GM18508 (cell line): ENCODE data around the gene NRG2.

Experiments
- ATAC-seq: cut with Tn5 transposase; IDR thresholded peaks from one replicate; pipeline ENCODE4 v1.9.1; 2021; ENCODE audit warnings: moderate number of reproducible peaks; ENCODE audit not compliant: insufficient read depth, unreplicated experiment

The NRG2 gene

GRCh38 chr5:139911425-139912120, 131.5 kb downstream of the NRG2 start:
- ATAC-seq: no peak

GRCh38 chr5:139910901-139911300, 132.2 kb downstream of the NRG2 start:
- no peak for ATAC-seq

DNA sequence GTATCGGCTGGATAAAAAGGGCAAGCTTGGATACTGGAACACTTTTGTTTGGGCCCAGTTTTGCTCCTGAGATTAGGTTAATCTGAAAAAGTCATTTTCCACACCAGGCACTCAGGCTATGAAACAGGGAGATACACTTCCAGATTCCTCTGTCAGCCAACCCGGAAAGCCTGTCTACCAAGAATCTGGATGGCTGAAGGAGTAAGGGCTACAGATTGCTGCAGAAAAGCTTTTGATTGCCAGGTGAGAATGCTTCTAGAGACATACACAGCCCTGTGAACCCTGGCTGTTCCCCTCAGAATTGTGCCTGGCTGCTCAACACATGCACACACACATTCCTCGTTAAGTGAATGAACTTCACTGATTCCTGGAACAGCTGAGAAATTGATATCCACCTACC, 133.1 kb downstream of the NRG2 start:
- no peak for ATAC-seq

DNA sequence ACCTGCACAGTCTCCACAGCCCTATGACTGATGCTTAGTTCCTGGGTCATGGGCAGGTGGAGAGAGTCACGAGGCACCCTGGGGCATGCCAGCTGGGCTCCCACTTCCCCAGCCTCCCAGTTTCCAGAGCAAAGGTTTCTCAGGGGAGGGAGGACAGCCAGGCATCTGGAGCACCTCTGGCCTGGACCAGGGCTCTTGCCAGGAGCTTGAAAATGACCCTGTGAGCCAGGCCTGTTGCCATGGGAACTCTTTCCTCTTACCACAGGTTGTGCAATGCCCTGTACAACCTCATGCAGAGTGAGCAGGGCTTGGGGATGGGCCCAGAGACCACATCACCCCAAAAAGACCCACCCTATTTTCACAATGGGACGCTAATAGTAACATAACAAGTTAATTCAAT, 134.3 kb downstream of the NRG2 start:
- ATAC-seq: no peak

DNA sequence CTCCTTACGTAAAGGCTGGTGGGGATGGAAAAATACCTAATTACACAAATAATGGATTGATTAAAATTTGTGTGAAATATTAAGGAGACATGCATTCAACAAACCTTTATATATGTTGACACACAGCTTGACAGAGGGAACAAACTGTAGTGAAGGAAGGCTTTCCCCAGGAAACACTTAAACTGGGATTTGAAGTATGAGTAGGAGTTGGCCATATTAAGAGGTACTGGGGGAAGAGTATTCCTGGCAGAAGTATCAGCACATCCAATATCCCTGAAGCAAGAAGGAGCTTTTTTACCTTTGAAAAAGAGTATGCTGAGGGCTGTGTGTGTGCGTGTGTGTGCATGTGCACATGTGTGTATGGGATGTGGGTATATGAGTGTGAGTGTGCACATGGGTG, 136.4 kb downstream of the NRG2 start:
- ATAC-seq: no peak

DNA sequence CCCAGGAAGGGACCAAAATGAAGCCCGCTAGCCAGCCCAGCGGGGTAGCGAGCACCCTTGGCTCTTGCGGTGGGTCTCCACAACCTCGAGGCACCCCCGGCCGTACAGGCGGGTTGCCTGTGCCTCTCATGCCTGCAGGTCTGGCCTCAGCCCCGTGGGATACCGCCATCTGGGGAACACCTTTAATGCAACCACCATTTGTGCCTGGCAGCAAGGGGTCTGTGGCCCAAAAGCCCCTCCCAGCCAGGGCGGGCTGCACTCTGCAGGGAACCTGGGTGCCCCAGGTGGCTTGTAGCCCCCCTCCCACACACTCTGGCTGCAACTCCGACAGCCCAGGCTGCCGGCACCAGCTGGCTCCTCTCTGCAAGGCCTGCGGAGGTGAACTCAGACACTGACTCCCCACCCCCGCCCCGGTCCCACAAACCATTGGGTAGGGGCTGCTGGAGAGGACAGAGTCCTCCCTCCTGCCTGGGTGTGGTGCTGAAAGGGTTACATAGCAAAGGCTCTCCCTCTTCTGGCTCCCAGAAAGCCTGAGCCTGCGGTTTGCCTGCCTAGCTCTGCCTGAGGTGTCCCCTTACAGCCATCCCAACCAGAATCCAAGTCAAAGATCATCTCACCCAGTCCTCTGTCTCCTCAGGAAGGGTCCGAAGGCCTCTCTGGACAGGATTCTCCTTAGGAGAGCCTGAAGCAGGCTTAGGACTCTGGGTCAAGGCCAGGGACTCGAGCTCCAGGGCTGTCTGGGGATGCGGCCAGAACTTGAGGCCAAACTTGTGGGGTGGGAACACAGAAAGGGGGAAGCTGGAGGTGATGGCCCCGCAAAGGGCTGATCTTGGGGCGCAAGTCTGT, 138.1 kb downstream of the NRG2 start:
- ATAC-seq: no peak

DNA sequence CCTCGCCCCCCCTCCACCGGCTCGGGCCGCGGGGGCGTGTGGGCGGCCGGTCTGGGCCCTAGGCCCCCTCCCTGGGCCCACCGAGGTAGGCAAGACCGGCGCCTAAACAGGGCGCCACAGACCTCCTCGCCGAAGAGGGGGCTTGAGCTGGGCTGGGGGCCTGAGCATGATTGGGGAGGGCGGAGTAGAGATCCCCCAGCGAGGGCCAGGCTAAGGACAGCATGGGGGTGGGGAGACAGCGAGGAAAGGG, 138.6 kb downstream of the NRG2 start:
- no peak for ATAC-seq

DNA sequence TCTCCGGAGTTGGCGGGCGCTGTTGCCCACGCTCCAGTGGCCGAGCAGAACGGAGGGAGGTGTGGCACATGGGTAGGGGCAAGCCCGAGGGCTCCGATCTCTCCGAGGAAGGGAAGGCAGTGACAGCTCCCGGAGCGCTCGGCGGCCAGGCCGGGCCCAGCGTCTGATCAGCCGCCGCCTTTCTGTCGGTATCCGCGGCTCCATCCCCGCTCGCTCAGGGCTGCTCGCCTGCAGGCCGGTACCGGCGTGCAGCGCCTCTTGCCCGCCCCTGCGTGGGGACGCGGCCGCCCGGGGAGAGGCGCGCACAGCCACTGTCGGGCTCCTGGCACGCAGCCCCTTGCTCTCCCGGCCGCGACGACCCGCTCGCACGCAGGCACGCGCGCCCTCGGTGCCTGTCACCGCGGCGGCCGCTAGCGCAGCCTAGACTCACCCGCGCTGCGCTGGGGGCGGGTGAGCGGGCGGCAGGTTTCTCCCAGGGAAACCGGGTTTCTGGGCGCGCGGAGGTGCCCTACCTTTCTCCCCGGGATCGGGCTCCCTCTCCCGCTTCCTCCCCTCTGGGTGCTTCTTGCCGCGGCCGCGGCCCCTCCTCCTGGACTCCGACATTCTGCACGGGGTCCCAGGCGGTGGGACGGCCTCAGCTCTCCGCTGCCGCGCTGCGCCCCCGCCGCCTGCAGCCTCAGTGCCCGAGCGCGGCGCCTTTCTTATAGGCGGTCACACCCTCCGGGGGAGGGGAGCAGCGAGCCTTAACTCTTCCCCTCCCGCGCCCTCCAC, 139.1 kb downstream of the NRG2 start:
- ATAC-seq: no peak

- no peak for ATAC-seq
Measured at GRCh38 chr5:139903450-139903794, 139.7 kb downstream of the NRG2 start.

DNA sequence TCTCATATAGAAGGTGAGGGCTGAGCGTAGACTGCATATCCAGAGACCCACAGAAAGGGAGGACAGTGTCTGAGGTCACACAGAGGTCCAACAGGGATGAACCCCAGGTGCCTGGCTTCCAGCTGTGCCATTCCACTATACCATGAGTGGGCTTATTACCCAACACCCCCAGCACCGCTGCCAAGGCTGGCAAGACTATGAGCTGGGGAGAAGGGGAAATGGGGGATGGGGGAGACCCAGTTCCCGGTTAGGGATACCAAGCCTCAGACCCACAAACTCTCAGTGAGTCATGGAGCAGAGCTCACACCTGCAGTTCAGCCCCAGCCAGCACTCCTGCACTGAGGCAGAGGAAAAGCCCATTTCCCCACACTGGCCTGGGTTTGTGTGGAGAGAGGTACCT, 141.1 kb downstream of the NRG2 start:
- no peak for ATAC-seq

DNA sequence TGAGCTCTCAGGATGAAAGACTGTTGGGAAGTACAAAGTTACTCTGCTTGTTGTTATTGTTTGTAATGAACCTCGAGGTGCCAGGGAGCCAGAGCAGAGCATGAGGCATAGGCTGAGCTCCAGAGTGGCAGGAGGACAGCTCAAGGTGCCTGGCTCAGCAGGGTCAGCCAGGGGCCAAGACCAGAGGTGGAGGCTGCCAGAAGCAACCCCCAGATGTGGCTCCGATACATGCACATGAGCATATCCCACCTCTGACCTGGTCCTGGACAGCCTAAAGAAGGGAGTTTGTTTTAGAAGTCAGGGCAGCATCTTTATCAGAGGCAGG, 141.9 kb downstream of the NRG2 start:
- ATAC-seq: no peak

DNA sequence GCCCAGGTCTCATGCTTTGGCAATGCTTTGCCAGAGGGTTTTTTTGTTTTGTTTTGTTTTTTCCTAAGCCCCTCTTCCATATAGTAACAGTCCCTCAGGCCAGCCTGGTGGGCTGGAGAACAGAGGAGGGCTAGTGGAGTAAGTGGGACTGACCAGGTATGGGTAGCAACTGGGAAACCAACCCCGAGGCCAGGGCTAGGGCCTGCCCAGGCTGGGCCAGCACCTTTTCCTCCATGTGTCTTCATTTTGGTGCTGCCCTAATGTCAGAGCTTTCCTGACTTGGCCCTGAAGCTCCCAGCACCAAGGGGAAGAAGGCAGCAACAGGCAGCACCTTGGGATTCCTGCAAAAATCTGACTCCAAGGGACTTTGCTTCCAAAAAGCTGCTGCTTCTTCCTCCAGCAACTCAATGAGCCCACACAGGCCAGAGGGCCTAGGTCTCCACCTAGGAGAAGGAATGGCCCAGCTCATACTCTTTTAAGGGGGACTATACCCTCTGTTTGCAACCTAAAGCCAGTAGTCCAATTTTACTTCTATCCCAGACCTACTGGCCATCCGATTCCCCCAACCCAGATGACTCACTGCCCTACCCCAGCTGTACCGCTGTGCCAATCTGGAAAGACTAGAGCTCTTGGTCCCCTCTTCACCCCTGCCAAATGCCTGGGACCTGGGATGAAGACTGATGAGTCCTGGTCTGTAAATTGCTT, 142.4 kb downstream of the NRG2 start:
- no peak for ATAC-seq

DNA sequence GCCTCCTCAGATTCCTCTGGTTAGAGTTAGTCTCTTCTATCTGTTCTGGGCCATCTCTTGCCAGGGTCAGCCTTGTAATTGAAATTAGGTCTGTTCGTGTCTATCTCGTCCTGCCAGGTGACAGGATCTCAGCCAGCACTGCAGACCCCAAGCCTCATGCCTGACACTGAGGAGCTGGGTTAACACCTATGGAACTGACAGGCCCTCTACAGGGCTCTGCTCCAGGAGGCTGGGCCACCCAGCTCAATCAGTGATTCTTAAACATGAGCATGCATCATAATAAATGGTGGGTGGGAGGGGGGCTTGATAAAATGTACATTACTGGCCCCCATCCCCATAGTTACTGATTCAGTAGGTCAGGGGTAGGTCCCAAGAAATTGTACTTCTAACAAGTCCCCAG, 144.1 kb downstream of the NRG2 start:
- ATAC-seq: no peak

GRCh38 chr5:139897982-139898381, 145.1 kb downstream of the NRG2 start:
- ATAC-seq: no peak

GRCh38 chr5:139897342-139897741, 145.8 kb downstream of the NRG2 start:
- ATAC-seq: no peak

GRCh38 chr5:139896718-139897117, 146.4 kb downstream of the NRG2 start:
- ATAC-seq: no peak

- no peak for ATAC-seq
Measured at GRCh38 chr5:139895647-139896046, 147.5 kb downstream of the NRG2 start.

DNA sequence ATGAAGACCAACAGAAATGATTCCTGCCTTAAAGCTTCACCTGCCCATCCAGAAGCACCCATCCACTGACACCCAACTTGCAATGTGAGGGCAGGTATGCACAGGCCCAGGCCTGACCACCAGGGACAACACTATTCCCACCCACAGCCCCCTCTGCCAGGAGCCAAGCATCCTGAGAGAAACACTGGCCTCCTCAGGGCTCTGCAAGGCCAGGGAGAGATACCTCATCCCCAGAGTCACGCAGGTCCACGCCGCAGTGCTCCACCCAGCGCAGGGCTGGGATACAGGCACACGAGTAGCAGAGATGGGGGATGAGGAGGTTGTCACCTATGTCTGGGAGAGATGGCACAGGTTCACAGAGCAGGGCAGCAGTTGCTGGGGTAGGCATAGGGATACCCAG, 148.1 kb downstream of the NRG2 start:
- ATAC-seq: no peak

DNA sequence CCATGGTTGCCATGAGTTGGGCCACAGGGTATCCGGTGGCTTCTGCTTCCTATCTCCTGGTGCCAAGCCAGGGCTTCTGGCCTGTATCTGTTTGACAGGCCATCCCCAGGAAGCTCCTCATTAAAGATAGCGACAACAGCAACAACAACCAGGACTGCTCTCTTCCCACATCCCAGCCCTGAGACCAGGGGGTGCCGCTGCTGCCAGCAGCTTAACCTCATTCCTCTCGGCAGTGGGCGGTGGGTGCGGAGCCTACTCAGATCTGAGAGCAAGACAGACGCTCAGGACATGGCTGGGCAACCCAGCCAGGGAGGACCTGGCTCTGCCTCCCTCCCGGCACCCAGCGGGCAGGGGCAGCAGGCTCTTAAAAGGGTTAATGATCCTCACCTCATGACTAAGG, 149.2 kb downstream of the NRG2 start:
- ATAC-seq: no peak

DNA sequence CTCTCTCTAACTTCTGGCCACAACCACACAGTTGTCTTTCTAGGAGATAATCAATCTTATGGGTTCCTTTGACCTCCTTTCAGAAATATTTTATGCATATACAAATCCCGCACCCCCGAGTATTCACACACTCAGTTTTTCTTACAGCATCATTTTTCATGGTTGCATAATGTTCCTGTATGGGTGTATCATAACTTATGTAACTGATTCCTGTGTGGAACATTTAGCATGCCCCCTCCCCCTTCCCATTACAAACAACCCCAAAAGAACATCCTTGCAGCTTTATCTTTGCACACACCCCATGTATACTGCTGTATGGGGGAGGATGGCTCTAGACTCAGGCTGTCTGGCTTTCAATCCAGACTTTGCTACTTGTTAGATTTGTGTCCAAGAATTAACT, 153.7 kb downstream of the NRG2 start:
- no peak for ATAC-seq

- ATAC-seq: no peak
Measured at GRCh38 chr5:139888370-139888769, 154.7 kb downstream of the NRG2 start.
